Stimulated activated naive CD4-positive, alpha-beta T cell treated with Interleukin-2 at 50 U/mL for 16 hours (primary cell): Measurements from ENCODE around the gene CCDC33.

Experiments
- DNase-seq: peaks from one replicate; lab custom pipeline; 2025; lab: John Stamatoyannopoulos, UW

CCDC33 gene

GRCh38 chr15:74314795-74315438 lies 78.8 kb downstream of the CCDC33 start:
- DNase-seq = no peak

- DNase-seq = no peak
Measured at GRCh38 chr15:74315626-74316025, 79.5 kb downstream of the CCDC33 start.

- DNase-seq = no peak
Measured at GRCh38 chr15:74316141-74316540, 80.0 kb downstream of the CCDC33 start.

GRCh38 chr15:74317820-74318375 lies 81.8 kb downstream of the CCDC33 start:
- DNase-seq = no peak

- DNase-seq = no peak
Measured at GRCh38 chr15:74318376-74319137, 82.4 kb downstream of the CCDC33 start.

- DNase-seq = no peak
Measured at GRCh38 chr15:74319138-74319460, 83.0 kb downstream of the CCDC33 start.

GRCh38 chr15:74319596-74320351 lies 83.6 kb downstream of the CCDC33 start:
- DNase-seq = no peak

GRCh38 chr15:74320352-74321247 lies 84.5 kb downstream of the CCDC33 start:
- DNase-seq = no peak

- peak; percentile 34 for DNase-seq
Measured at GRCh38 chr15:74322558-74323180, 86.5 kb downstream of the CCDC33 start.

GRCh38 chr15:74324714-74325113 lies 88.6 kb downstream of the CCDC33 start:
- DNase-seq = no peak

GRCh38 chr15:74326746-74327145 lies 90.6 kb downstream of the CCDC33 start:
- no peak for DNase-seq

- no peak for DNase-seq
Measured at GRCh38 chr15:74327756-74328155, 91.6 kb downstream of the CCDC33 start.

GRCh38 chr15:74328331-74329056 lies 92.4 kb downstream of the CCDC33 start:
- DNase-seq = no peak

GRCh38 chr15:74330861-74331408 lies 94.8 kb downstream of the CCDC33 start:
- DNase-seq = no peak

- no peak for DNase-seq
Measured at GRCh38 chr15:74332011-74332410, 95.9 kb downstream of the CCDC33 start.

GRCh38 chr15:74332611-74333010 lies 96.5 kb downstream of the CCDC33 start:
- DNase-seq = no peak

- DNase-seq = no peak
Measured at GRCh38 chr15:74333093-74333492, 97.0 kb downstream of the CCDC33 start.

- DNase-seq = no peak
Measured at GRCh38 chr15:74333662-74334061, 97.5 kb downstream of the CCDC33 start.

GRCh38 chr15:74334127-74334526 lies 98.0 kb downstream of the CCDC33 start:
- no peak for DNase-seq

- no peak for DNase-seq
Measured at GRCh38 chr15:74335396-74335795, 99.3 kb downstream of the CCDC33 start.
